Chondrocyte (in vitro differentiated cells): ENCODE measurements around the gene TCF25. TPM values are rescaled to one million over a fixed set of nuclear protein-coding genes. Genes with fewer than 3 reads are reported as not detected.

ENCODE experiments used
- DNase-seq: peaks from one replicate; pipeline ENCODE4 v3.0.0; 2021; ENCODE audit warnings: mixed read lengths, low spot score
- H3K27ac Mint-ChIP-seq: one replicate; pipeline ENCODE4 v1.8.0; 2021; ENCODE audit warnings: mild to moderate bottlenecking, moderate library complexity, mixed read lengths; ENCODE audit not compliant: unreplicated experiment
- H3K27me3 Mint-ChIP-seq: 2 replicates; pipeline ENCODE4 v1.8.0; 2021; ENCODE audit warnings: low read depth, mixed read lengths
- H3K36me3 Mint-ChIP-seq: 2 replicates; pipeline ENCODE4 v1.8.0; 2021; ENCODE audit warnings: low read depth, mixed read lengths
- H3K4me1 Mint-ChIP-seq: 2 replicates; pipeline ENCODE4 v1.8.0; 2021; ENCODE audit warnings: low read depth, mild to moderate bottlenecking, mixed read lengths
- H3K4me3 Mint-ChIP-seq: one replicate; pipeline ENCODE4 v1.8.0; 2021; ENCODE audit warnings: mild to moderate bottlenecking, moderate library complexity, mixed read lengths; ENCODE audit not compliant: unreplicated experiment
- H3K9me3 Mint-ChIP-seq: 2 replicates; pipeline ENCODE4 v1.8.0; 2021; ENCODE audit warnings: low read depth, mixed read lengths
- total RNA-seq: library from RNA; stranded (reverse); gene quantifications from 3 replicates; pipeline ENCODE4 v1.2.1, GENCODE V29; 2021
- TF ChIP-seq, protein P1 (sequence below): fragments of 200-600 bp; sonication (generic); IDR thresholded peaks from 2 replicates; pipeline ENCODE4 v1.5.0; 2021; ENCODE audit warnings: antibody characterized with exemption, mild to moderate bottlenecking, moderate library complexity

TCF25 gene
- total RNA-seq, 1 donor from 2014 or later = 200 TPM

- H3K27me3 Mint-ChIP-seq = no peaks in the 10 kb centered on the region
- H3K4me1 Mint-ChIP-seq = peaks cover 9% of the 10 kb centered on the region
Measured at GRCh38 chr16:89844739-89845339, 28.6 kb upstream of the TCF25 start.

DNA sequence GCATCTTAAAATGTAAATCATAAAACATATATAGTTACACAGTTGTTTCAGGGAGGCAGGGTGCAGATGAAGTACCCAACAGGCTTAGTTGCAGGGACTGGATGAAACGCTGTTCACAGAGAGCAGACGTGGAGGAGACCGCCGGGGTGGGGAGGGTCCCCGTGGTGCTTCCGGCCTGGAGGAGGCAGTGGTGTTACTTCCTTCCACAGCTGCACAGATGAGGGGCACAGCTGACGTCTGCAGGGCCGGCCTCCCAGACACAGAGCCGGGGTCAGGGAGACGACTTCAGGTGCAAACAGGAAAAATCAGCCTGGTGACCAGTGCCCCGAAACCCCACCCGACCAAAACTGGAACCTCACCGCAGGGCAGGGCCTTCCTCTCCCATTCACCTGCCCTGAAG, 28.0 kb upstream of the TCF25 start:
- TF ChIP-seq, protein P1, sequence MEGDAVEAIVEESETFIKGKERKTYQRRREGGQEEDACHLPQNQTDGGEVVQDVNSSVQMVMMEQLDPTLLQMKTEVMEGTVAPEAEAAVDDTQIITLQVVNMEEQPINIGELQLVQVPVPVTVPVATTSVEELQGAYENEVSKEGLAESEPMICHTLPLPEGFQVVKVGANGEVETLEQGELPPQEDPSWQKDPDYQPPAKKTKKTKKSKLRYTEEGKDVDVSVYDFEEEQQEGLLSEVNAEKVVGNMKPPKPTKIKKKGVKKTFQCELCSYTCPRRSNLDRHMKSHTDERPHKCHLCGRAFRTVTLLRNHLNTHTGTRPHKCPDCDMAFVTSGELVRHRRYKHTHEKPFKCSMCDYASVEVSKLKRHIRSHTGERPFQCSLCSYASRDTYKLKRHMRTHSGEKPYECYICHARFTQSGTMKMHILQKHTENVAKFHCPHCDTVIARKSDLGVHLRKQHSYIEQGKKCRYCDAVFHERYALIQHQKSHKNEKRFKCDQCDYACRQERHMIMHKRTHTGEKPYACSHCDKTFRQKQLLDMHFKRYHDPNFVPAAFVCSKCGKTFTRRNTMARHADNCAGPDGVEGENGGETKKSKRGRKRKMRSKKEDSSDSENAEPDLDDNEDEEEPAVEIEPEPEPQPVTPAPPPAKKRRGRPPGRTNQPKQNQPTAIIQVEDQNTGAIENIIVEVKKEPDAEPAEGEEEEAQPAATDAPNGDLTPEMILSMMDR = no peak
- peaks cover 9% of the 10 kb centered on the region for H3K4me1 Mint-ChIP-seq
- H3K27ac Mint-ChIP-seq = no peak overlapping the region
- no peaks in the 10 kb centered on the region for H3K9me3 Mint-ChIP-seq
- DNase-seq = no peak
- H3K4me3 Mint-ChIP-seq = no peak overlapping the region
- no peaks in the 10 kb centered on the region for H3K27me3 Mint-ChIP-seq
- no peaks in the 10 kb centered on the region for H3K36me3 Mint-ChIP-seq

More at GRCh38 chr16:89844739-89845339, 28.6 kb upstream of the TCF25 start:
- TF ChIP-seq, protein P1 = no peak
- no peak for DNase-seq
- Mint-ChIP-seq H3K36me3 (no peaks in the 10 kb centered on the region), H3K4me3 (no peak overlapping the region), H3K27ac (no peak overlapping the region), H3K9me3 (no peaks in the 10 kb centered on the region)

GRCh38 chr16:89847051-89847939, 26.1 kb upstream of the TCF25 start:
- H3K27me3 Mint-ChIP-seq = no peaks in the 10 kb centered on the region
- DNase-seq = no peak
- H3K9me3 Mint-ChIP-seq = no peaks in the 10 kb centered on the region
- no peak overlapping the region for H3K4me3 Mint-ChIP-seq
- H3K4me1 Mint-ChIP-seq = peaks cover 9% of the 10 kb centered on the region
- no peaks in the 10 kb centered on the region for H3K36me3 Mint-ChIP-seq
- no peak overlapping the region for H3K27ac Mint-ChIP-seq
- TF ChIP-seq, protein P1 = no peak

- no peak overlapping the region for H3K27ac Mint-ChIP-seq
- no peak for DNase-seq
- no peaks in the 10 kb centered on the region for H3K27me3 Mint-ChIP-seq
- no peaks in the 10 kb centered on the region for H3K36me3 Mint-ChIP-seq
- no peak overlapping the region for H3K4me3 Mint-ChIP-seq
- TF ChIP-seq, protein P1 = no peak
- peaks cover 4% of the 10 kb centered on the region for H3K4me1 Mint-ChIP-seq
- H3K9me3 Mint-ChIP-seq = no peaks in the 10 kb centered on the region
Measured at GRCh38 chr16:89847940-89848297, 25.5 kb upstream of the TCF25 start.

DNA sequence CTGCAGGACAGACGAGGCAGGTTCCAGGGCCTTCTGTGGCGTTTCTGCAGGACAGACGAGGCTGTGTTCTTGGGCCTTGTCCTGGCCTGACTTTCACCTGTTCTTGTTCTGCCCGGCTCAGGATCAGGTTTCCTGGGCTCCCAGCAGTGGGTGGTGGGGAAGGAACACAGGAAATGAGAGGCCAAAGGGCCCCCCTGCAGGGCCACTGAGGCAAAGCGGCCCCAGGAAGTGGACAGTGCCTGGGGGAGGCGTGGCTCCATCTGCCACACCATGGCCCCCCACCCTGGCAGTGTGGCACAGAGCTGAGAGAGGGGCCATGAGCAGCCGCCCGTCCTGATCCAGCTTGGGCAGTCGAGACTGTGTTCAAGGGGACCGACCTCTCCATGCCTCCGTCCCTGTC, 24.4 kb upstream of the TCF25 start:
- Mint-ChIP-seq H3K9me3 (no peaks in the 10 kb centered on the region), H3K27ac (no peak overlapping the region), H3K4me1 (no peaks in the 10 kb centered on the region), H3K27me3 (no peaks in the 10 kb centered on the region), H3K36me3 (no peaks in the 10 kb centered on the region), H3K4me3 (no peak overlapping the region)
- TF ChIP-seq, protein P1 = no peak
- DNase-seq = no peak
